ENCODE results near the gene RELT.

The RELT gene

GRCh38 chr11:73346186-73346935, 29.8 kb upstream of the RELT start:
- Histone ChIP-seq H2AK5ac (ENCODE audit: low read depth, low read length) (no peak overlapping the region), H2BK5ac (ENCODE audit: low read length) (no peak overlapping the region), H2AFZ (ENCODE audit: low read length) (no peak overlapping the region), H3K4me3 (ENCODE audit: low read length in 2 of 2) (no peak overlapping the region), H3K36me3 (replicated peaks in 1 of 2; ENCODE audit: control insufficient read depth in 2 of 2, insufficient read depth in 2 of 2, low read length in 2 of 2) (peaks cover 18 to 39% of the 10 kb centered on the region in 2 donors), H3K4ac (ENCODE audit: low read length) (no peak overlapping the region), H3K9me3 (replicated peaks in 1 of 2; ENCODE audit: control insufficient read depth in 2 of 2, insufficient read depth in 1 of 2, low read depth in 1 of 2, low read length in 2 of 2) (no peaks in the 10 kb centered on the region), H2BK120ac (ENCODE audit: low read depth, low read length) (no peak overlapping the region), H3K27me3 (ENCODE audit: control insufficient read depth in 3 of 3, insufficient read depth in 3 of 3, low read depth in 1 of 3, low read length in 3 of 3) (peaks cover 0 to 6% (median 0%) of the 10 kb centered on the region in 3 experiments), H3K79me1 (ENCODE audit: low read depth, low read length) (peaks cover 30% of the 10 kb centered on the region), H2BK12ac (ENCODE audit: low read length) (no peak overlapping the region), H4K8ac (ENCODE audit: low read depth, low read length) (no peak overlapping the region), H4K91ac (ENCODE audit: low read depth, low read length, poor library complexity) (no peak overlapping the region), H3K14ac (ENCODE audit: low read length) (no peak overlapping the region), H3K4me1 (ENCODE audit: control insufficient read depth in 2 of 2, insufficient read depth in 1 of 2, low read depth in 1 of 2, low read length in 2 of 2) (peaks cover 7 to 19% of the 10 kb centered on the region in 2 donors), H3K27ac (replicated peaks; ENCODE audit: low read length) (no peak overlapping the region), H3K23ac (ENCODE audit: low read depth, low read length, poor library complexity) (no peak overlapping the region), H3K9ac (ENCODE audit: low read depth, low read length, poor library complexity) (no peak overlapping the region), H3K4me2 (ENCODE audit: insufficient read depth, low read length, poor library complexity, severe bottlenecking) (no peak overlapping the region), H2BK15ac (ENCODE audit: low read length) (no peak overlapping the region), H3K18ac (ENCODE audit: low read length) (no peak overlapping the region)
- DNase-seq (ENCODE audit: low spot score) = no peak
- no CpG with 5 or more reads among the region's 10 CpGs for WGBS, 2 donors (ENCODE audit: extremely low coverage in 2 of 2, insufficient read length in 2 of 2, insufficient replicate concordance in 1 of 2)

GRCh38 chr11:73347067-73347466, 29.1 kb upstream of the RELT start:
- Histone ChIP-seq H3K4me3 (ENCODE audit: low read length in 2 of 2) (no peak overlapping the region), H3K27me3 (ENCODE audit: control insufficient read depth in 3 of 3, insufficient read depth in 3 of 3, low read depth in 1 of 3, low read length in 3 of 3) (peaks cover 0 to 3% (median 0%) of the 10 kb centered on the region in 3 experiments), H3K9me3 (replicated peaks in 1 of 2; ENCODE audit: control insufficient read depth in 2 of 2, insufficient read depth in 1 of 2, low read depth in 1 of 2, low read length in 2 of 2) (no peaks in the 10 kb centered on the region)

GRCh38 chr11:73348838-73349237, 27.4 kb upstream of the RELT start:
- H2AK5ac ChIP-seq (ENCODE audit: low read depth, low read length) = no peak overlapping the region
- H4K91ac ChIP-seq (ENCODE audit: low read depth, low read length, poor library complexity) = no peak overlapping the region
- peaks cover 26 to 48% of the 10 kb centered on the region in 2 donors for H3K36me3 ChIP-seq (replicated peaks in 1 of 2; ENCODE audit: control insufficient read depth in 2 of 2, insufficient read depth in 2 of 2, low read length in 2 of 2)
- no peak overlapping the region for H2BK5ac ChIP-seq (ENCODE audit: low read length)
- no peaks in the 10 kb centered on the region for H3K27me3 ChIP-seq (ENCODE audit: control insufficient read depth in 3 of 3, insufficient read depth in 3 of 3, low read depth in 1 of 3, low read length in 3 of 3)
- H3K4ac ChIP-seq (ENCODE audit: low read length) = no peak overlapping the region
- peaks cover 21% of the 10 kb centered on the region for H3K79me1 ChIP-seq (ENCODE audit: low read depth, low read length)
- H2BK12ac ChIP-seq (ENCODE audit: low read length) = no peak overlapping the region
- H3K9me3 ChIP-seq (replicated peaks in 1 of 2; ENCODE audit: control insufficient read depth in 2 of 2, insufficient read depth in 1 of 2, low read depth in 1 of 2, low read length in 2 of 2) = no peaks in the 10 kb centered on the region
- no peak overlapping the region for H3K4me2 ChIP-seq (ENCODE audit: insufficient read depth, low read length, poor library complexity, severe bottlenecking)
- H4K8ac ChIP-seq (ENCODE audit: low read depth, low read length) = no peak overlapping the region
- H3K14ac ChIP-seq (ENCODE audit: low read length) = no peak overlapping the region
- H2AFZ ChIP-seq (ENCODE audit: low read length) = no peak overlapping the region
- H2BK15ac ChIP-seq (ENCODE audit: low read length) = no peak overlapping the region
- peaks cover 4 to 8% of the 10 kb centered on the region in 2 donors for H3K4me1 ChIP-seq (ENCODE audit: control insufficient read depth in 2 of 2, insufficient read depth in 1 of 2, low read depth in 1 of 2, low read length in 2 of 2)
- H3K9ac ChIP-seq (ENCODE audit: low read depth, low read length, poor library complexity) = no peak overlapping the region
- DNase-seq (ENCODE audit: low spot score) = no peak
- H3K4me3 ChIP-seq (ENCODE audit: low read length in 2 of 2) = no peak overlapping the region
- WGBS, 2 donors (ENCODE audit: extremely low coverage in 2 of 2, insufficient read length in 2 of 2, insufficient replicate concordance in 1 of 2) = no CpG with 5 or more reads among the region's 5 CpGs
- H3K27ac ChIP-seq (replicated peaks; ENCODE audit: low read length) = no peak overlapping the region
- H3K18ac ChIP-seq (ENCODE audit: low read length) = no peak overlapping the region
- H3K23ac ChIP-seq (ENCODE audit: low read depth, low read length, poor library complexity) = no peak overlapping the region
- no peak overlapping the region for H2BK120ac ChIP-seq (ENCODE audit: low read depth, low read length)

More at GRCh38 chr11:73347067-73347466, 29.1 kb upstream of the RELT start:
- Histone ChIP-seq H3K9ac (ENCODE audit: low read depth, low read length, poor library complexity) (no peak overlapping the region), H3K23ac (ENCODE audit: low read depth, low read length, poor library complexity) (no peak overlapping the region), H3K18ac (ENCODE audit: low read length) (no peak overlapping the region), H2BK15ac (ENCODE audit: low read length) (no peak overlapping the region), H4K91ac (ENCODE audit: low read depth, low read length, poor library complexity) (no peak overlapping the region), H2AFZ (ENCODE audit: low read length) (no peak overlapping the region), H4K8ac (ENCODE audit: low read depth, low read length) (no peak overlapping the region), H3K79me1 (ENCODE audit: low read depth, low read length) (peaks cover 30% of the 10 kb centered on the region), H2BK5ac (ENCODE audit: low read length) (no peak overlapping the region), H3K4me2 (ENCODE audit: insufficient read depth, low read length, poor library complexity, severe bottlenecking) (no peak overlapping the region), H2BK12ac (ENCODE audit: low read length) (no peak overlapping the region), H2AK5ac (ENCODE audit: low read depth, low read length) (no peak overlapping the region), H3K14ac (ENCODE audit: low read length) (no peak overlapping the region), H3K4me1 (ENCODE audit: control insufficient read depth in 2 of 2, insufficient read depth in 1 of 2, low read depth in 1 of 2, low read length in 2 of 2) (peaks cover 7 to 19% of the 10 kb centered on the region in 2 donors), H3K36me3 (replicated peaks in 1 of 2; ENCODE audit: control insufficient read depth in 2 of 2, insufficient read depth in 2 of 2, low read length in 2 of 2) (peaks cover 16 to 35% of the 10 kb centered on the region in 2 donors), H3K27ac (replicated peaks; ENCODE audit: low read length) (no peak overlapping the region), H2BK120ac (ENCODE audit: low read depth, low read length) (no peak overlapping the region), H3K4ac (ENCODE audit: low read length) (no peak overlapping the region)
- no peak for DNase-seq (ENCODE audit: low spot score)
- no CpG with 5 or more reads among the region's 12 CpGs for WGBS, 2 donors (ENCODE audit: extremely low coverage in 2 of 2, insufficient read length in 2 of 2, insufficient replicate concordance in 1 of 2)

- Histone ChIP-seq H2BK12ac (ENCODE audit: low read length) (no peak overlapping the region), H3K36me3 (replicated peaks in 1 of 2; ENCODE audit: control insufficient read depth in 2 of 2, insufficient read depth in 2 of 2, low read length in 2 of 2) (peaks cover 29 to 51% of the 10 kb centered on the region in 2 donors)
- WGBS, 2 donors (ENCODE audit: extremely low coverage in 2 of 2, insufficient read length in 2 of 2, insufficient replicate concordance in 1 of 2) = no CpG with 5 or more reads among the region's 6 CpGs
Measured at GRCh38 chr11:73349633-73350032, 26.6 kb upstream of the RELT start.

More at GRCh38 chr11:73349633-73350032, 26.6 kb upstream of the RELT start:
- H2BK5ac ChIP-seq (ENCODE audit: low read length) = no peak overlapping the region
- H3K27ac ChIP-seq (replicated peaks; ENCODE audit: low read length) = no peak overlapping the region
- no peak overlapping the region for H3K14ac ChIP-seq (ENCODE audit: low read length)
- H2AK5ac ChIP-seq (ENCODE audit: low read depth, low read length) = no peak overlapping the region
- no peak for DNase-seq (ENCODE audit: low spot score)
- H3K4me1 ChIP-seq (ENCODE audit: control insufficient read depth in 2 of 2, insufficient read depth in 1 of 2, low read depth in 1 of 2, low read length in 2 of 2) = peaks cover 0 to 2% of the 10 kb centered on the region in 2 donors
- H3K27me3 ChIP-seq (ENCODE audit: control insufficient read depth in 3 of 3, insufficient read depth in 3 of 3, low read depth in 1 of 3, low read length in 3 of 3) = no peaks in the 10 kb centered on the region
- H4K91ac ChIP-seq (ENCODE audit: low read depth, low read length, poor library complexity) = no peak overlapping the region
- no peak overlapping the region for H2AFZ ChIP-seq (ENCODE audit: low read length)
- no peak overlapping the region for H3K4me2 ChIP-seq (ENCODE audit: insufficient read depth, low read length, poor library complexity, severe bottlenecking)
- no peak overlapping the region for H3K18ac ChIP-seq (ENCODE audit: low read length)
- no peak overlapping the region for H3K9ac ChIP-seq (ENCODE audit: low read depth, low read length, poor library complexity)
- no peak overlapping the region for H2BK15ac ChIP-seq (ENCODE audit: low read length)
- no peak overlapping the region for H3K4ac ChIP-seq (ENCODE audit: low read length)
- no peaks in the 10 kb centered on the region for H3K9me3 ChIP-seq (replicated peaks in 1 of 2; ENCODE audit: control insufficient read depth in 2 of 2, insufficient read depth in 1 of 2, low read depth in 1 of 2, low read length in 2 of 2)
- H4K8ac ChIP-seq (ENCODE audit: low read depth, low read length) = no peak overlapping the region
- H3K23ac ChIP-seq (ENCODE audit: low read depth, low read length, poor library complexity) = no peak overlapping the region
- H3K79me1 ChIP-seq (ENCODE audit: low read depth, low read length) = peaks cover 15% of the 10 kb centered on the region
- no peak overlapping the region for H2BK120ac ChIP-seq (ENCODE audit: low read depth, low read length)
- H3K4me3 ChIP-seq (ENCODE audit: low read length in 2 of 2) = no peak overlapping the region

Data from neuronal stem cell (in vitro differentiated cells).